ENCODE measurements around the gene GRIFIN. TPM values are rescaled to one million over a fixed set of nuclear protein-coding genes. Genes with fewer than 3 reads are reported as not detected.

GRIFIN gene
- total and polyA plus RNA-seq, 2 experiments from 2014 or later: not detected

DNA sequence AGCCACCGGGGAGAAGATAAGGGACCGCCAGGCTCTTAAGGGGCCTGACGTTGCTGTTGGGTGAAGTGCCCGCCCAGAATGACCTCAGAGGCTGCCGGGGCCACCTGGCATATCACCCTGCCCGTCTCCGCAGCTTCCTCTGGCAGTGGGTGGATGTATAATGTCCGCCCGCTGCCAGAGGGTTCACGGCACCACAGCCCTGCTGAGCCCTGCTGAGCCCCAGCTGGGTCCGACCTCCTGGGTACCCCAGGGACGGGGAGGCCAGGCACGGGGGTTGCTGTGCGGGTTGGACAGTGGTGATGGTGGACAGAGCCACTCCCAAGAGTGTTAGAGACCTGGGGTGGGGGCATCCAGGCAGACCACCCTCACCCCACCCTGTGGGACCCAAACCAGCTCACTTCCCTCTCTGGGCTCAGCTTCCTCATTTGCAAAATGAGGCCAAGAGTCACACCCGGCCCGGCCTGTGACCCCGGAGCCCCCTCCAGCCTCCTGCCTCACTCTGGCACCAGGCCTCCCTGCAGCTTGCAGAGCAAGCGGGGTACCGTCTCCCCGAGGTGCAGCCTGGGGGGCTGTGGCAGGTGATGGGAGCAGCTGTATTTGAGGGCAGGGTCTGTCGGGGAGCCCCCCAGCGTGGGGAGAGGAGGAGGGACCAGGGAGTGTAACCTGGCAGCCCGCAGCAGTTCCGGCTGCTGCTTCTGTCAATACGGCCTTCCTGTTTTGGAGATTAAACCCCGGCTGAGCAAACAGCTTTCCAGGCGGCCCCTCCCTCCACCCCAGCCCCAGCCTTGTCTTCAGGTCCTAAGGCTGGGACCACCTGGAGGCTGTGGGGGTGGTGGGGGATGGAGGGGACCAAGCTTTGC lies 34.9 kb upstream of the GRIFIN start:
- Histone ChIP-seq H3K9ac (no peak overlapping the region), H3K4me1 (ENCODE audit: insufficient read depth) (peaks cover 12% of the 10 kb centered on the region), H3F3A (ENCODE audit: insufficient read depth) (0 out of 2 replicates have a peak, but pooled peaks cover 5% of the 10 kb centered on the region), H4K20me1 (ENCODE audit: insufficient read depth) (no peaks in the 10 kb centered on the region), H3K36me3 (ENCODE audit: low read depth) (no peaks in the 10 kb centered on the region), H3K4me2 (ENCODE audit: unreplicated experiment) (no peak overlapping the region), H3K4me3 (no peak overlapping the region), H3K9me3 (ENCODE audit: low read depth) (no peaks in the 10 kb centered on the region), H3K9me2 (ENCODE audit: insufficient read depth) (no peaks in the 10 kb centered on the region), H3K27me3 (replicated peaks; ENCODE audit: insufficient read depth) (no peaks in the 10 kb centered on the region), H3K27ac (no peak overlapping the region), H2AFZ (no peak overlapping the region), H3K79me2 (ENCODE audit: insufficient read depth) (no peaks in the 10 kb centered on the region)
- WGBS, 2 experiments (ENCODE audit: low coverage in 1 of 2, low lambda C conversion rate in 2 of 2, missing lambda C conversion rate in 2 of 2): 87 to 88% methylated on average over 23 of the region's 27 CpGs
- no peak for DNase-seq
- TF ChIP-seq EZH2phosphoT487 (IDR thresholded peaks at IDR 0.05; ENCODE audit: insufficient read depth, low read depth): no peak
- TF ChIP-seq EZH2 (IDR thresholded peaks at IDR 0.05; ENCODE audit: insufficient read depth, poor library complexity, severe bottlenecking): no peak
- in situ Hi-C loops (cut with MboI): no loop called here

DNA sequence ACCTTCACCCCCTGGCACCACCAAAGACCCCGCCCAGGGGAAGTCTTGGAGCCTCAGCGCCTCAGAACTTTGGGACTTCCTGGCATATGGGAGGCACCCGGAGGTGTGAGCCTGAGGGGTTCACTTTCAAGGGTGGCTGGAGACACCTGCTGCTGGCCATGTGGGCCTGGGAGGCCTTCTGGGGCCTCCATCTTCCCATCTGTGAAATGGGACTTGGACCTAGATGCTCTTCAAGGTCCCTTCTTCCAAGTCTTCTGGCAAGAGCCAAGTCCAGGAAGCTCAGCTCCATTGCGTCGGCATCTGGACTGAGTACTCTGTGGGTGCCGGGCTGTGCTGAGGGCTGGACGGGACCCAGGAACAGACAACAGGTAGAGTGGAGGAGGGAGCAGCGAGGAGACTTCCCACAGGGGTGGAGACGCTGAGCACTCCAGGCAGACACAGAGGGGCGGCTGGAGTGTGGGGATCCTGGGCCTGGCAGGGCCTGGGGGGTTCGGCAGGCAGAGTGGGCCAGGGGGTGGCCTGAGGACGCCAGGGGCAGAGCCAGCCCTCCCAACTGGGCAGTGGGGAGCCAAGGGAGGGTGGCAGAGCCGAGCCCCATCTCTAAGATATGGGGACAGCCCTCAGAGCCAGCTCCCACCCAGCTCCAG lies 34.1 kb upstream of the GRIFIN start:
- no peak overlapping the region for H3K4me3 ChIP-seq
- TF ChIP-seq EZH2 (IDR thresholded peaks at IDR 0.05; ENCODE audit: insufficient read depth, poor library complexity, severe bottlenecking) (no peak), EZH2phosphoT487 (IDR thresholded peaks at IDR 0.05; ENCODE audit: insufficient read depth, low read depth) (no peak)
- no peak overlapping the region for H3K9ac ChIP-seq
- H4K20me1 ChIP-seq (ENCODE audit: insufficient read depth): no peaks in the 10 kb centered on the region
- no peaks in the 10 kb centered on the region for H3K79me2 ChIP-seq (ENCODE audit: insufficient read depth)
- H3K27ac ChIP-seq: no peak overlapping the region
- in situ Hi-C loops (cut with MboI): no loop called here
- peaks cover 7% of the 10 kb centered on the region for H3K4me1 ChIP-seq (ENCODE audit: insufficient read depth)
- H3K36me3 ChIP-seq (ENCODE audit: low read depth): no peaks in the 10 kb centered on the region
- no peak overlapping the region for H2AFZ ChIP-seq
- no peaks in the 10 kb centered on the region for H3K9me2 ChIP-seq (ENCODE audit: insufficient read depth)
- 87 to 88% methylated on average over 12 to 13 of the region's 13 CpGs for WGBS, 2 experiments (ENCODE audit: low coverage in 1 of 2, low lambda C conversion rate in 2 of 2, missing lambda C conversion rate in 2 of 2)
- H3K4me2 ChIP-seq (ENCODE audit: unreplicated experiment): no peak overlapping the region
- H3K9me3 ChIP-seq (ENCODE audit: low read depth): no peaks in the 10 kb centered on the region
- no peaks in the 10 kb centered on the region for H3K27me3 ChIP-seq (replicated peaks; ENCODE audit: insufficient read depth)
- 0 out of 2 replicates have a peak, but pooled peaks cover 5% of the 10 kb centered on the region for H3F3A ChIP-seq (ENCODE audit: insufficient read depth)
- no peak for DNase-seq

DNA sequence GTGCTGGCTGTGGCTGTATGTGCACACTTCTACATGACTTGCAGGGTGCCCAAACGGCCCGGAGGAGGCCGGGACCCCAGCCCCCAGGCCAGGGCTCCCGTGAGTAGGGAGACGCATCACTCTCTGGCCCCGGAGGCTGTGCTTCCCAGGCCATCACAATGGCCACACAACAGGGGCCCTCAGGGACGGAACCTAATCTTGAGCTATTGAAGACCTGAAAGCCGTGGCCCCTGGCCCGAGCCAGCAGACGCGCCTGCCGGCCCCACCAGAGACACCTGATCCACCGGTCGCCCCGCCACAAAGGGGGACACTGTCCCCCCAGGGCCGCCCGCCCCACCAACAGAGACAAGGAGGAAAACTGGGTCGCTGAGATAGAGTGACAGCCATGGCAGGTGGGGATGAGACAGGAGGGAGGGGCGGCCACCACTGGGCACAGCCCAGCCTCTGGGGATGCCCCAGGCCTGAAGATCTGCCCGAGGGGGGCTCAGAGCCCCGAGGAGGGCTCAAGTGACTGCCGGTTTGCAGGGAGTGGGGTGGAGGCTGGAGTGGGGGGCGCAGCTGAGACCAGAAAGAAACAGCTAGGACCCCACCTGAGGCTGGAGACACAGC lies 33.2 kb upstream of the GRIFIN start:
- H3K79me2 ChIP-seq (ENCODE audit: insufficient read depth): no peaks in the 10 kb centered on the region
- no peaks in the 10 kb centered on the region for H3K9me2 ChIP-seq (ENCODE audit: insufficient read depth)
- in situ Hi-C loops (cut with MboI): no loop called here
- H3K4me3 ChIP-seq: no peak overlapping the region
- 82 to 85% methylated on average over 22 to 23 of the region's 23 CpGs for WGBS, 2 experiments (ENCODE audit: low coverage in 1 of 2, low lambda C conversion rate in 2 of 2, missing lambda C conversion rate in 2 of 2)
- H3K9me3 ChIP-seq (ENCODE audit: low read depth): no peaks in the 10 kb centered on the region
- H2AFZ ChIP-seq: no peak overlapping the region
- no peaks in the 10 kb centered on the region for H4K20me1 ChIP-seq (ENCODE audit: insufficient read depth)
- 0 out of 2 replicates have a peak, but pooled peaks cover 5% of the 10 kb centered on the region for H3F3A ChIP-seq (ENCODE audit: insufficient read depth)
- H3K27ac ChIP-seq: no peak overlapping the region
- H3K36me3 ChIP-seq (ENCODE audit: low read depth): no peaks in the 10 kb centered on the region
- peaks cover 7% of the 10 kb centered on the region for H3K4me1 ChIP-seq (ENCODE audit: insufficient read depth)
- no peak overlapping the region for H3K9ac ChIP-seq
- no peak for DNase-seq
- no peaks in the 10 kb centered on the region for H3K27me3 ChIP-seq (replicated peaks; ENCODE audit: insufficient read depth)
- no peak overlapping the region for H3K4me2 ChIP-seq (ENCODE audit: unreplicated experiment)
- no peak for TF ChIP-seq EZH2 (IDR thresholded peaks at IDR 0.05; ENCODE audit: insufficient read depth, poor library complexity, severe bottlenecking)
- no peak for TF ChIP-seq EZH2phosphoT487 (IDR thresholded peaks at IDR 0.05; ENCODE audit: insufficient read depth, low read depth)

All from GM23248 (cell line).